GM12878 (cell line): ENCODE results near the gene DCP1B. TPM values are rescaled to one million over a fixed set of nuclear protein-coding genes. Genes with fewer than 3 reads are reported as not detected.

Experiments used
- ATAC-seq: fragments of 200-7000 bp; cut with Tn5 transposase; 3 replicates; pipeline ENCODE4 v1.9.1; 2020; ENCODE audit warnings: mild to moderate bottlenecking, moderate library complexity
- BruUV-seq: library from RNA; stranded (reverse); fragments of 400-500 nt; replicated peaks from 2 replicates; lab custom pipeline; 2021; lab: Mats Ljungman, UMichigan
- CTCF ChIA-PET: fragments of 300-600 bp; sonication (Branson Sonifier 250); formaldehyde crosslinking; extraction: SDS; loops from one replicate; lab custom pipeline; 2021; ENCODE audit warnings: inconsistent platforms; lab: Yijun Ruan, JAX
- POLR2A ChIA-PET: fragments of 350-600 bp; formaldehyde crosslinking; extraction: SDS; loops from one replicate; lab custom pipeline; 2021; ENCODE audit warnings: inconsistent platforms; lab: Charles Lee
- RAD21 ChIA-PET: fragments of 300-600 bp; sonication (Branson Sonifier 250); formaldehyde crosslinking; loops from one replicate; lab custom pipeline; 2023; ENCODE audit warnings: antibody characterized with exemption; ENCODE audit not compliant: unreplicated experiment; lab: Charles Lee
- SMC1A ChIA-PET: fragments of 300-600 bp; sonication (Branson Sonifier 250); formaldehyde crosslinking; loops from one replicate; lab custom pipeline; 2023; ENCODE audit not compliant: unreplicated experiment, uncharacterized antibody; lab: Charles Lee
- DNase-seq: peaks from one replicate; pipeline ENCODE4 v3.0.0-alpha.2; 2011; ENCODE audit warnings: low read depth, low spot score
- FAIRE-seq: peaks from 3 replicates; lab custom pipeline; 2011; peaks lifted over from hg19 to GRCh38; lab: Jason Lieb, UNC
- H2AFZ ChIP-seq: 2 replicates; pipeline ENCODE4 v1.6.0; 2011; ENCODE audit warnings: low read depth, low read length, control low read depth; ENCODE audit not compliant: control insufficient read depth
- H3K27ac ChIP-seq: 2 replicates; pipeline ENCODE4 v1.5.1; 2011; ENCODE audit warnings: control low read depth; ENCODE audit not compliant: control insufficient read depth, insufficient read depth
- H3K27me3 ChIP-seq, 2 experiments: replicated peaks in 1 of 2; 2 replicates each; pipeline versions ENCODE4 v1.6.0 to v1.6.1; 2011; ENCODE audit warnings: low read length in 1 of 2; ENCODE audit not compliant: control insufficient read depth in 2 of 2, insufficient read depth in 2 of 2
- H3K36me3 ChIP-seq, 2 experiments: 2 replicates each; pipeline ENCODE4 v1.5.1; 2011; ENCODE audit warnings: low read length in 1 of 2; ENCODE audit not compliant: control insufficient read depth in 2 of 2, insufficient read depth in 2 of 2
- H3K4me1 ChIP-seq: 2 replicates; pipeline ENCODE4 v1.6.1; 2011; ENCODE audit warnings: mild to moderate bottlenecking, low read length, moderate library complexity, mixed read lengths; ENCODE audit not compliant: control insufficient read depth, insufficient read depth
- H3K4me2 ChIP-seq: 2 replicates; pipeline ENCODE4 v1.6.0; 2011; ENCODE audit warnings: control low read depth; ENCODE audit not compliant: control insufficient read depth, insufficient read depth
- H3K4me3 ChIP-seq: fragments of 200-600 bp; sonication (generic); 2 replicates; pipeline ENCODE4 v1.5.1; 2016
- H3K79me2 ChIP-seq: 2 replicates; pipeline ENCODE4 v1.6.0; 2011; ENCODE audit warnings: low read length; ENCODE audit not compliant: control insufficient read depth, insufficient read depth
- H3K9ac ChIP-seq: 2 replicates; pipeline ENCODE4 v1.8.0; 2011; ENCODE audit warnings: low read length, control low read depth, mixed read lengths; ENCODE audit not compliant: control insufficient read depth, insufficient read depth
- H3K9me3 ChIP-seq: replicated peaks from 3 replicates; pipeline ENCODE4 v1.5.1; 2011; ENCODE audit warnings: mild to moderate bottlenecking, low read length; ENCODE audit not compliant: control insufficient read depth, insufficient read depth
- H4K20me1 ChIP-seq: 2 replicates; pipeline ENCODE4 v1.6.0; 2011; ENCODE audit not compliant: control insufficient read depth, insufficient read depth
- BCL11A ChIP-seq: IDR thresholded peaks from 2 replicates; pipeline ENCODE4 v1.6.1; 2011; ENCODE audit warnings: low read depth, low read length
- CBFB ChIP-seq: IDR thresholded peaks from 2 replicates; pipeline ENCODE4 v1.6.1; 2016; ENCODE audit warnings: antibody characterized with exemption, low read depth
- CEBPB ChIP-seq, 2 experiments: fragments of 150-350 bp in 1 of 2; IDR thresholded peaks; 2 replicates each; pipeline ENCODE4 v1.6.1; 2012 to 2014; ENCODE audit warnings: low read depth in 2 of 2, low read length in 2 of 2, borderline replicate concordance in 1 of 2, inconsistent platforms in 1 of 2
- CHD2 ChIP-seq: IDR thresholded peaks from 2 replicates; pipeline ENCODE4 v1.6.1; 2011; ENCODE audit warnings: low read depth, low read length, improper control_type of control experiment, borderline replicate concordance
- GABPA ChIP-seq: IDR thresholded peaks from 2 replicates; pipeline ENCODE4 v1.6.1; 2014; ENCODE audit warnings: antibody characterized with exemption, low read depth, mild to moderate bottlenecking, inconsistent platforms
- HDGF ChIP-seq: fragments of 450-650 bp; IDR thresholded peaks from 2 replicates; pipeline ENCODE4 v1.6.1; 2016; ENCODE audit warnings: antibody characterized with exemption
- NR2C2 ChIP-seq: IDR thresholded peaks from 2 replicates; pipeline ENCODE4 v1.6.1; 2011; ENCODE audit warnings: borderline replicate concordance, low read depth; ENCODE audit not compliant: control insufficient read depth, insufficient read length
- PML ChIP-seq: IDR thresholded peaks from 2 replicates; pipeline ENCODE4 v1.6.1; 2012; ENCODE audit warnings: low read length, inconsistent platforms
- SIN3A ChIP-seq: IDR thresholded peaks from 2 replicates; pipeline ENCODE4 v1.6.1; 2012; ENCODE audit warnings: low read depth, low read length, improper control_type of control experiment
- SP1 ChIP-seq: IDR thresholded peaks from one replicate; pipeline ENCODE4 v1.6.1; 2011; ENCODE audit warnings: low read depth, low read length
- SUPT20H ChIP-seq: IDR thresholded peaks from 2 replicates; pipeline ENCODE4 v1.6.1; 2011; ENCODE audit warnings: low read depth, mild to moderate bottlenecking, low read length, moderate library complexity, borderline replicate concordance; ENCODE audit not compliant: control insufficient read depth
- ZNF384 ChIP-seq: IDR thresholded peaks from 2 replicates; pipeline ENCODE4 v1.6.1; 2012; ENCODE audit warnings: low read depth, mild to moderate bottlenecking, low read length, improper control_type of control experiment, borderline replicate concordance
- WGBS: methylation state at CpG from one replicate; pipeline ENCODE4 v1.1.6; 2016; ENCODE audit warnings: low lambda C conversion rate; ENCODE audit not compliant: insufficient replicate concordance, insufficient coverage; ENCODE audit errors: missing lambda C conversion rate; 5-methylcytosine and 5-hydroxymethylcytosine counted together
- in situ Hi-C: fragments of 300-500 bp; cut with MboI; formaldehyde crosslinking; loops from 9 replicates; pipeline ENCODE4 v1.14.3; 2018; ENCODE audit warnings: mixed read lengths
- intact Hi-C: fragments of 100-400 bp; cut with micrococcal nuclease; formaldehyde crosslinking; loops from one replicate; pipeline ENCODE4 v1.14.2; 2022; ENCODE audit not compliant: unreplicated experiment
- polyA plus RNA-seq, 11 experiments: library from polyadenylated mRNA; depleted of rRNA in 4 of 11; unstranded in 6 of 11; stranded (reverse) in 5 of 11; fragments of >200 nt; fragmentation: Nextera tagmentation in 4 of 11; fragmentation: Illumina TruSeq in 1 of 11; extraction: Ambion mirVana in 4 of 11; extraction: Trizol in 1 of 11; gene quantifications; 1 replicate in 1 of 11; 2 replicates in 10 of 11; pipeline versions ENCODE4 v1.2.1 to v1.2.3, GENCODE V29; 2011 to 2016; ENCODE audit warnings: inconsistent platforms in 2 of 11, missing spikeins in 2 of 11, low read depth in 1 of 11
- total RNA-seq, 4 experiments: library from RNA; depleted of rRNA in 3 of 4; stranded (reverse); fragments of >200 nt in 3 of 4; fragmentation: Illumina TruSeq in 1 of 4; extraction: Trizol in 1 of 4; gene quantifications; 2 replicates each; pipeline versions ENCODE4 v1.2.1 to v1.2.3, GENCODE V29; 2013 to 2021
- TF ChIP-seq, protein P1 (sequence below): fragments of 450-650 bp; formaldehyde crosslinking; IDR thresholded peaks from 2 replicates; pipeline ENCODE4 v1.5.0; 2022; ENCODE audit warnings: mild to moderate bottlenecking, missing genetic modification characterization
- TF ChIP-seq, protein P2 (sequence below): fragments of 450-650 bp; IDR thresholded peaks from 2 replicates; pipeline ENCODE4 v1.6.1; 2017; ENCODE audit warnings: borderline replicate concordance

DCP1B gene
- total and polyA plus RNA-seq, 10 of the 15 experiments (the other 5 are each of a cell fraction or from before 2014, with no cell fraction given), result 1.3 to 23.4 (median 15.3) TPM

DNA sequence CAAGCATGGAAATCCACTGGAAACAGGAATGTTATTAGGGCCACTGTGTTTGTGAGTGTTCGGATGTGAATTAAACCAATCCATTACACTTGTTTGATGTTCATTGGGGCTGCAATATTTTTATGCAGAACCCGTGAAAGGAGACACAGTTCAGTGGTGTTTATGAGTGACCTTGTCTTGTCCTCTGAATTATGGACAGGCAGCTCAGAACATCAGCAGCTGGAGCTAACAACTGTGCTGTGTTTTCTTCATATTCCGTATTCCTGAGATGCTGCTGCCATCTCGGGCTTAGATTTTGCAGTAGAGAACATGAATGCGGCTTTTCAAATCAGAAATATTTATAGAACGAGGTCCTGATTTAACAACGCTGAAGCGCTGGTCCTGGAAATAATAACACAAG, 28.2 kb upstream of the DCP1B start:
- Histone ChIP-seq H3K79me2 (no peaks in the 10 kb centered on the region), H2AFZ (no peak overlapping the region), H3K27ac (no peak overlapping the region), H3K9me3 (no peaks in the 10 kb centered on the region), H3K4me1 (0 out of 2 replicates have a peak, but pooled peaks cover 3% of the 10 kb centered on the region), H3K9ac (no peak overlapping the region), H4K20me1 (no peaks in the 10 kb centered on the region), H3K27me3 (peaks cover 3 to 10% of the 10 kb centered on the region in 2 experiments), H3K36me3 (no peaks in the 10 kb centered on the region), H3K4me3 (no peak overlapping the region), H3K4me2 (no peak overlapping the region)
- ATAC-seq, result no peak
- ChIA-PET RAD21 (no interaction called here), POLR2A (no interaction called here), SMC1A (no interaction called here), CTCF (interaction anchor here (0.7 to 1.7 kb wide), 3 partner anchors 20 to 93 kb away, joined by 3 to 4 read pairs (median 4); no protein-coding TSS in a partner anchor)
- no TSS peak for BruUV-seq
- no peak for DNase-seq
- 43% methylated on average over 8 of the region's 8 CpGs for WGBS
- TF ChIP-seq, protein P1, sequence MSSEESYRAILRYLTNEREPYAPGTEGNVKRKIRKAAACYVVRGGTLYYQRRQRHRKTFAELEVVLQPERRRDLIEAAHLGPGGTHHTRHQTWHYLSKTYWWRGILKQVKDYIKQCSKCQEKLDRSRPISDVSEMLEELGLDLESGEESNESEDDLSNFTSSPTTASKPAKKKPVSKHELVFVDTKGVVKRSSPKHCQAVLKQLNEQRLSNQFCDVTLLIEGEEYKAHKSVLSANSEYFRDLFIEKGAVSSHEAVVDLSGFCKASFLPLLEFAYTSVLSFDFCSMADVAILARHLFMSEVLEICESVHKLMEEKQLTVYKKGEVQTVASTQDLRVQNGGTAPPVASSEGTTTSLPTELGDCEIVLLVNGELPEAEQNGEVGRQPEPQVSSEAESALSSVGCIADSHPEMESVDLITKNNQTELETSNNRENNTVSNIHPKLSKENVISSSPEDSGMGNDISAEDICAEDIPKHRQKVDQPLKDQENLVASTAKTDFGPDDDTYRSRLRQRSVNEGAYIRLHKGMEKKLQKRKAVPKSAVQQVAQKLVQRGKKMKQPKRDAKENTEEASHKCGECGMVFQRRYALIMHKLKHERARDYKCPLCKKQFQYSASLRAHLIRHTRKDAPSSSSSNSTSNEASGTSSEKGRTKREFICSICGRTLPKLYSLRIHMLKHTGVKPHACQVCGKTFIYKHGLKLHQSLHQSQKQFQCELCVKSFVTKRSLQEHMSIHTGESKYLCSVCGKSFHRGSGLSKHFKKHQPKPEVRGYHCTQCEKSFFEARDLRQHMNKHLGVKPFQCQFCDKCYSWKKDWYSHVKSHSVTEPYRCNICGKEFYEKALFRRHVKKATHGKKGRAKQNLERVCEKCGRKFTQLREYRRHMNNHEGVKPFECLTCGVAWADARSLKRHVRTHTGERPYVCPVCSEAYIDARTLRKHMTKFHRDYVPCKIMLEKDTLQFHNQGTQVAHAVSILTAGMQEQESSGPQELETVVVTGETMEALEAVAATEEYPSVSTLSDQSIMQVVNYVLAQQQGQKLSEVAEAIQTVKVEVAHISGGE (CRISPR knock-in tag), result no peak
- TF ChIP-seq CBFB (no peak), BCL11A (no peak), SIN3A (no peak), GABPA (no peak), ZNF384 (no peak), PML (no peak), HDGF (no peak), CEBPB (IDR thresholded peaks at IDR 0.05; ENCODE audit: borderline replicate concordance in 1 of 2, low read depth in 2 of 2, low read length in 2 of 2) (no peak), CHD2 (no peak), SUPT20H (no peak), SP1 (no peak), NR2C2 (no peak)
- TF ChIP-seq, protein P2, sequence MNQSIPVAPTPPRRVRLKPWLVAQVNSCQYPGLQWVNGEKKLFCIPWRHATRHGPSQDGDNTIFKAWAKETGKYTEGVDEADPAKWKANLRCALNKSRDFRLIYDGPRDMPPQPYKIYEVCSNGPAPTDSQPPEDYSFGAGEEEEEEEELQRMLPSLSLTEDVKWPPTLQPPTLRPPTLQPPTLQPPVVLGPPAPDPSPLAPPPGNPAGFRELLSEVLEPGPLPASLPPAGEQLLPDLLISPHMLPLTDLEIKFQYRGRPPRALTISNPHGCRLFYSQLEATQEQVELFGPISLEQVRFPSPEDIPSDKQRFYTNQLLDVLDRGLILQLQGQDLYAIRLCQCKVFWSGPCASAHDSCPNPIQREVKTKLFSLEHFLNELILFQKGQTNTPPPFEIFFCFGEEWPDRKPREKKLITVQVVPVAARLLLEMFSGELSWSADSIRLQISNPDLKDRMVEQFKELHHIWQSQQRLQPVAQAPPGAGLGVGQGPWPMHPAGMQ, result no peak
- intact Hi-C loops (no loop called here), in situ Hi-C loops (no loop called here)
- no peak for FAIRE-seq
